ENCODE measurements around the gene KCTD1. TPM values are rescaled to one million over a fixed set of nuclear protein-coding genes. Genes with fewer than 3 reads are reported as not detected.

The KCTD1 gene
- polyA plus RNA-seq, 3 donors, result 0.40 TPM; not detected in 2

GRCh38 chr18:26566874-26567555 lies 18.7 kb upstream of the KCTD1 start:
- Histone ChIP-seq H3K9ac (ENCODE audit: insufficient read depth, low read length, poor library complexity, severe bottlenecking) (no peak overlapping the region), H3K4me1 (ENCODE audit: control insufficient read depth in 1 of 2, insufficient read depth in 2 of 2, low read length in 2 of 2) (no peaks in the 10 kb centered on the region), H3K4me3 (replicated peaks in 1 of 3; ENCODE audit: low read depth in 2 of 3, low read length in 3 of 3) (no peak overlapping the region), H3K27me3 (ENCODE audit: control insufficient read depth in 2 of 2, insufficient read depth in 2 of 2, low read length in 2 of 2) (no peaks in the 10 kb centered on the region), H4K20me1 (ENCODE audit: insufficient read depth, low read length) (no peaks in the 10 kb centered on the region), H3K27ac (ENCODE audit: low read depth in 1 of 2, low read length in 2 of 2) (no peak overlapping the region), H2AFZ (ENCODE audit: insufficient read depth, low read depth, low read length, poor library complexity, severe bottlenecking) (no peak overlapping the region), H3K36me3 (replicated peaks in 1 of 2; ENCODE audit: control insufficient read depth in 1 of 2, insufficient read depth in 2 of 2, low read length in 2 of 2) (no peaks in the 10 kb centered on the region), H3K9me3 (replicated peaks in 1 of 2; ENCODE audit: control insufficient read depth in 1 of 2, insufficient read depth in 1 of 2, low read length in 2 of 2) (no peaks in the 10 kb centered on the region), H3K4me2 (replicated peaks; ENCODE audit: extremely low read depth, low read length, poor library complexity, severe bottlenecking) (no peak overlapping the region), H3K79me2 (ENCODE audit: insufficient read depth, low read length) (no peaks in the 10 kb centered on the region)
- no peaks in the 10 kb centered on the region for H3K36me3 Mint-ChIP-seq
- H3K27ac Mint-ChIP-seq, result no peak overlapping the region
- peaks cover 0 to 5% (median 0%) of the 10 kb centered on the region in 7 donors for H3K9me3 Mint-ChIP-seq
- H3K4me1 Mint-ChIP-seq, result no peaks in the 10 kb centered on the region
- intact Hi-C loops (cut with micrococcal nuclease), result no loop called here
- WGBS (ENCODE audit: insufficient coverage), result no CpG with 5 or more reads among the region's 1 CpG
- DNase-seq, result no peak
- TF ChIP-seq, protein P1, sequence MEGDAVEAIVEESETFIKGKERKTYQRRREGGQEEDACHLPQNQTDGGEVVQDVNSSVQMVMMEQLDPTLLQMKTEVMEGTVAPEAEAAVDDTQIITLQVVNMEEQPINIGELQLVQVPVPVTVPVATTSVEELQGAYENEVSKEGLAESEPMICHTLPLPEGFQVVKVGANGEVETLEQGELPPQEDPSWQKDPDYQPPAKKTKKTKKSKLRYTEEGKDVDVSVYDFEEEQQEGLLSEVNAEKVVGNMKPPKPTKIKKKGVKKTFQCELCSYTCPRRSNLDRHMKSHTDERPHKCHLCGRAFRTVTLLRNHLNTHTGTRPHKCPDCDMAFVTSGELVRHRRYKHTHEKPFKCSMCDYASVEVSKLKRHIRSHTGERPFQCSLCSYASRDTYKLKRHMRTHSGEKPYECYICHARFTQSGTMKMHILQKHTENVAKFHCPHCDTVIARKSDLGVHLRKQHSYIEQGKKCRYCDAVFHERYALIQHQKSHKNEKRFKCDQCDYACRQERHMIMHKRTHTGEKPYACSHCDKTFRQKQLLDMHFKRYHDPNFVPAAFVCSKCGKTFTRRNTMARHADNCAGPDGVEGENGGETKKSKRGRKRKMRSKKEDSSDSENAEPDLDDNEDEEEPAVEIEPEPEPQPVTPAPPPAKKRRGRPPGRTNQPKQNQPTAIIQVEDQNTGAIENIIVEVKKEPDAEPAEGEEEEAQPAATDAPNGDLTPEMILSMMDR (IDR thresholded peaks at IDR 0.05), result no peak
- no peak overlapping the region for H3K4me3 Mint-ChIP-seq
- H3K27me3 Mint-ChIP-seq (ENCODE audit: low read depth in 3 of 3), result peaks cover 5 to 17% (median 9%) of the 10 kb centered on the region in 3 donors

- no peak for DNase-seq
- H3K27me3 Mint-ChIP-seq (ENCODE audit: low read depth in 3 of 3), result peaks cover 5 to 18% (median 11%) of the 10 kb centered on the region in 3 donors
- Histone ChIP-seq H4K20me1 (ENCODE audit: insufficient read depth, low read length) (no peaks in the 10 kb centered on the region), H3K27ac (ENCODE audit: low read depth in 1 of 2, low read length in 2 of 2) (no peak overlapping the region), H3K4me3 (replicated peaks in 1 of 3; ENCODE audit: low read depth in 2 of 3, low read length in 3 of 3) (no peak overlapping the region), H3K4me1 (ENCODE audit: control insufficient read depth in 1 of 2, insufficient read depth in 2 of 2, low read length in 2 of 2) (no peaks in the 10 kb centered on the region), H3K4me2 (replicated peaks; ENCODE audit: extremely low read depth, low read length, poor library complexity, severe bottlenecking) (no peak overlapping the region), H2AFZ (ENCODE audit: insufficient read depth, low read depth, low read length, poor library complexity, severe bottlenecking) (no peak overlapping the region), H3K27me3 (ENCODE audit: control insufficient read depth in 2 of 2, insufficient read depth in 2 of 2, low read length in 2 of 2) (no peaks in the 10 kb centered on the region), H3K36me3 (replicated peaks in 1 of 2; ENCODE audit: control insufficient read depth in 1 of 2, insufficient read depth in 2 of 2, low read length in 2 of 2) (no peaks in the 10 kb centered on the region), H3K79me2 (ENCODE audit: insufficient read depth, low read length) (no peaks in the 10 kb centered on the region), H3K9ac (ENCODE audit: insufficient read depth, low read length, poor library complexity, severe bottlenecking) (no peak overlapping the region), H3K9me3 (replicated peaks in 1 of 2; ENCODE audit: control insufficient read depth in 1 of 2, insufficient read depth in 1 of 2, low read length in 2 of 2) (no peaks in the 10 kb centered on the region)
- H3K9me3 Mint-ChIP-seq, result peaks cover 0 to 5% (median 0%) of the 10 kb centered on the region in 7 donors
- no peaks in the 10 kb centered on the region for H3K36me3 Mint-ChIP-seq
- H3K27ac Mint-ChIP-seq, result no peak overlapping the region
- no peaks in the 10 kb centered on the region for H3K4me1 Mint-ChIP-seq
- no peak overlapping the region for H3K4me3 Mint-ChIP-seq
- intact Hi-C loops (cut with micrococcal nuclease), result no loop called here
- TF ChIP-seq, protein P1 (IDR thresholded peaks at IDR 0.05), result no peak
Measured at GRCh38 chr18:26565514-26565913, 17.2 kb upstream of the KCTD1 start.

All from CD14-positive monocyte (primary cell).